Left ventricle myocardium superior (tissue), 1 donor: ENCODE data around the gene GPR78. TPM values are rescaled to one million over a fixed set of nuclear protein-coding genes. Genes with fewer than 3 reads are reported as not detected.

Experiments
- ATAC-seq: fragments of 200-7000 bp; cut with Tn5 transposase; one replicate; pipeline ENCODE4 v1.9.1; 2020; ENCODE audit warnings: mild to moderate bottlenecking, moderate library complexity
- DNase-seq: peaks from one replicate; pipeline ENCODE4 v3.0.0-alpha.2; 2020
- intact Hi-C: fragments of 100-400 bp; cut with micrococcal nuclease; formaldehyde crosslinking; loops from one replicate; pipeline ENCODE4 v1.11.0; 2022
- total RNA-seq: library from RNA; stranded (reverse); fragmentation: NEBNext Ultra II Directional; extraction: Animal tissue kit (Norgen Biotek cat#: 25700); gene quantifications from one replicate; pipeline ENCODE4 v1.2.1, GENCODE V29; 2021
- donor health status: DM: no; HTN: yes; CAD: no; lungs with severe emphysema.

GPR78 gene
- total RNA-seq, 1 donor from 2014 or later = not detected

GRCh38 chr4:8593264-8594096 lies 13.3 kb downstream of the GPR78 start:
- peak; percentile 20 for DNase-seq
- no peak for ATAC-seq
- intact Hi-C loops = no loop called here

GRCh38 chr4:8594097-8595038 lies 14.2 kb downstream of the GPR78 start:
- intact Hi-C loops = no loop called here
- DNase-seq = no peak
- ATAC-seq = peak; percentile 78

GRCh38 chr4:8595237-8596087 lies 15.3 kb downstream of the GPR78 start:
- DNase-seq (no peak), ATAC-seq (no peak)
- intact Hi-C loops = no loop called here

- intact Hi-C loops = no loop called here
- no peak for ATAC-seq
- no peak for DNase-seq
Observed at GRCh38 chr4:8596891-8597290, 16.7 kb downstream of the GPR78 start.

- intact Hi-C loops = no loop called here
- no peak for ATAC-seq
- DNase-seq = no peak
Observed at GRCh38 chr4:8597319-8597718, 17.1 kb downstream of the GPR78 start.

GRCh38 chr4:8597791-8598190 lies 17.6 kb downstream of the GPR78 start:
- no peak for ATAC-seq
- no peak for DNase-seq
- intact Hi-C loops = no loop called here

- intact Hi-C loops = no loop called here
Observed at GRCh38 chr4:8598391-8599090, 18.3 kb downstream of the GPR78 start.

GRCh38 chr4:8599091-8599460 lies 18.9 kb downstream of the GPR78 start:
- intact Hi-C loops = no loop called here
- ATAC-seq (no peak), DNase-seq (no peak)

More at GRCh38 chr4:8598391-8599090, 18.3 kb downstream of the GPR78 start:
- DNase-seq (no peak), ATAC-seq (no peak)

- intact Hi-C loops = no loop called here
- no peak for ATAC-seq
- DNase-seq = no peak
Observed at GRCh38 chr4:8599657-8600056, 19.5 kb downstream of the GPR78 start.

- intact Hi-C loops = no loop called here
- no peak for ATAC-seq
- DNase-seq = no peak
Observed at GRCh38 chr4:8600266-8600665, 20.1 kb downstream of the GPR78 start.

- ATAC-seq (no peak), DNase-seq (no peak)
- intact Hi-C loops = no loop called here
Observed at GRCh38 chr4:8600686-8601085, 20.5 kb downstream of the GPR78 start.

- no peak for ATAC-seq
- intact Hi-C loops = no loop called here
Observed at GRCh38 chr4:8601086-8601485, 20.9 kb downstream of the GPR78 start.

GRCh38 chr4:8601556-8601955 lies 21.4 kb downstream of the GPR78 start:
- no peak for DNase-seq
- intact Hi-C loops = no loop called here
- no peak for ATAC-seq

More at GRCh38 chr4:8601086-8601485, 20.9 kb downstream of the GPR78 start:
- no peak for DNase-seq

GRCh38 chr4:8602686-8603430 lies 22.7 kb downstream of the GPR78 start:
- DNase-seq = no peak
- intact Hi-C loops = no loop called here
- no peak for ATAC-seq

- intact Hi-C loops = no loop called here
- ATAC-seq (no peak), DNase-seq (no peak)
Observed at GRCh38 chr4:8603931-8604330, 23.7 kb downstream of the GPR78 start.

GRCh38 chr4:8605289-8605688 lies 25.1 kb downstream of the GPR78 start:
- intact Hi-C loops = no loop called here
- DNase-seq (no peak), ATAC-seq (no peak)

GRCh38 chr4:8606476-8606875 lies 26.3 kb downstream of the GPR78 start:
- ATAC-seq (no peak), DNase-seq (no peak)
- intact Hi-C loops = no loop called here

GRCh38 chr4:8606966-8607365 lies 26.8 kb downstream of the GPR78 start:
- intact Hi-C loops = no loop called here
- DNase-seq (no peak), ATAC-seq (no peak)
